ENCODE measurements around the gene SPAG4. TPM values are rescaled to one million over a fixed set of nuclear protein-coding genes. Genes with fewer than 3 reads are reported as not detected.

SPAG4 gene
- total RNA-seq, 1 donor from 2014 or later: 5.0 TPM

DNA sequence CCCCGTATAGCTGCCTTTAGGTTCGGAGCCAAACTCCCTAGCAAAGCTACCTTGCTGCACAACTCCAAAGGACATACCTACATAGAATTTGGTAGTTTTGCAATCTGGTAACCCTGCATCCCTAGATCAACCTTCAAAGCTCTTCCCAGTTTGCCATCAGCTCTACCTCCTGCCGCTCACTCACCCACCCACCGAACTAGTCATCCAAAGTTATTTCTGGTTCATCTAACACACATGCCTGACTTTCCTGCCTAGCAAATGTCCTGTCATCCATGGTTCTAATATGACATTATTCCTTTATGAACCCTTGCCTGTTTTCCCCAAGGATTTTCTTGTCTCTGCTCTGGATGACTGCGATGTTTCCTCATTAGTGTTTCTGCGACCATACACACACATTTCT lies 21.6 kb downstream of the SPAG4 start:
- Mint-ChIP-seq H3K4me3 (ENCODE audit: unreplicated experiment) (peak overlapping the region; percentile 9), H3K27ac (ENCODE audit: unreplicated experiment) (no peak overlapping the region), H3K27me3 (ENCODE audit: unreplicated experiment) (peaks cover 4% of the 10 kb centered on the region), H3K36me3 (ENCODE audit: unreplicated experiment) (no peaks in the 10 kb centered on the region), H3K9me3 (ENCODE audit: unreplicated experiment) (peaks cover 6% of the 10 kb centered on the region), H3K4me1 (ENCODE audit: low read depth, unreplicated experiment) (peaks cover 41% of the 10 kb centered on the region)
- TF ChIP-seq, protein P1, sequence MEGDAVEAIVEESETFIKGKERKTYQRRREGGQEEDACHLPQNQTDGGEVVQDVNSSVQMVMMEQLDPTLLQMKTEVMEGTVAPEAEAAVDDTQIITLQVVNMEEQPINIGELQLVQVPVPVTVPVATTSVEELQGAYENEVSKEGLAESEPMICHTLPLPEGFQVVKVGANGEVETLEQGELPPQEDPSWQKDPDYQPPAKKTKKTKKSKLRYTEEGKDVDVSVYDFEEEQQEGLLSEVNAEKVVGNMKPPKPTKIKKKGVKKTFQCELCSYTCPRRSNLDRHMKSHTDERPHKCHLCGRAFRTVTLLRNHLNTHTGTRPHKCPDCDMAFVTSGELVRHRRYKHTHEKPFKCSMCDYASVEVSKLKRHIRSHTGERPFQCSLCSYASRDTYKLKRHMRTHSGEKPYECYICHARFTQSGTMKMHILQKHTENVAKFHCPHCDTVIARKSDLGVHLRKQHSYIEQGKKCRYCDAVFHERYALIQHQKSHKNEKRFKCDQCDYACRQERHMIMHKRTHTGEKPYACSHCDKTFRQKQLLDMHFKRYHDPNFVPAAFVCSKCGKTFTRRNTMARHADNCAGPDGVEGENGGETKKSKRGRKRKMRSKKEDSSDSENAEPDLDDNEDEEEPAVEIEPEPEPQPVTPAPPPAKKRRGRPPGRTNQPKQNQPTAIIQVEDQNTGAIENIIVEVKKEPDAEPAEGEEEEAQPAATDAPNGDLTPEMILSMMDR (IDR thresholded peaks at IDR 0.05; ENCODE audit: partially characterized antibody, unreplicated experiment): no peak
- DNase-seq: no peak

DNA sequence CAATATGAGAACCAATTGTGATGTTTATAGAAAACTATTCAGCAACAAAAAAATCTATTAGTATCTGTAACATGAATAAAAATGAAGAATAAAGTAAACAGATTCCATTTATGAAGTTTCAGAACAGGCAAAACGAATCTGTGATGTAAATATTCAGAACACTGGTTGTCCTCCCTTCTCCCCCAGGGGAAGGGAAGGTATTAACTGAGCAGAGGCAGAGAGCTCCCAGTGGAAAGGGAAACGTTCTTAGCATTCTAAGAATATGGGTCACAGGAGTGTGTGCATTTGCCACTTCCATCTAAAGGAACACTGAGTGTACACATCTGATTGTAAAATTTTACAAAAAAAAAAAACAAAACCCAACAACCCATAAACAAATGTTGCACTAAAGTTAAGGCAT lies 23.1 kb downstream of the SPAG4 start:
- Mint-ChIP-seq H3K27ac (ENCODE audit: unreplicated experiment) (no peak overlapping the region), H3K9me3 (ENCODE audit: unreplicated experiment) (peaks cover 6% of the 10 kb centered on the region), H3K4me3 (ENCODE audit: unreplicated experiment) (no peak overlapping the region), H3K4me1 (ENCODE audit: low read depth, unreplicated experiment) (peaks cover 51% of the 10 kb centered on the region), H3K36me3 (ENCODE audit: unreplicated experiment) (no peaks in the 10 kb centered on the region), H3K27me3 (ENCODE audit: unreplicated experiment) (peaks cover 7% of the 10 kb centered on the region)
- TF ChIP-seq, protein P1 (IDR thresholded peaks at IDR 0.05; ENCODE audit: partially characterized antibody, unreplicated experiment): no peak
- no peak for DNase-seq

DNA sequence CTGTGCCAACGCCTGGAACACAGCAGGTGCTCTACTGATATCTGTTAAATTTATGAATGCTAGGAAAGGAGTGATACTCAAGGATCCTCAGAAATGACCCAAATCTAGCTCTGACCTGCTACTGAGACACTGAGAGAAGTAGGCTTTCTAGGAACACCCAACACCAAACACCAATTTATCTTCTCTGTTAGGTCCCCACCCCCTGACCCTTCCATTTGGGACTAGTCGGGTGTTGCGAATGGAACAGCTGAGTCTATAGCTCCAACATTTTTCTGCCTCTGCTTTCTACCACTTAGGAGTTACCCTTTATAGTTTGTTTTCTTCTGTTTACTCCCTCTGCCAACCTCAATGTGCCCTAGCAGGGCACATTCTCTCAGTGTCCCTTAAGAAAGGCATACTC lies 25.1 kb downstream of the SPAG4 start:
- DNase-seq: no peak
- TF ChIP-seq, protein P1 (IDR thresholded peaks at IDR 0.05; ENCODE audit: partially characterized antibody, unreplicated experiment): no peak
- peaks cover 3% of the 10 kb centered on the region for H3K9me3 Mint-ChIP-seq (ENCODE audit: unreplicated experiment)
- peaks cover 3% of the 10 kb centered on the region for H3K27me3 Mint-ChIP-seq (ENCODE audit: unreplicated experiment)
- peaks cover 56% of the 10 kb centered on the region for H3K4me1 Mint-ChIP-seq (ENCODE audit: low read depth, unreplicated experiment)
- H3K4me3 Mint-ChIP-seq (ENCODE audit: unreplicated experiment): no peak overlapping the region
- no peaks in the 10 kb centered on the region for H3K36me3 Mint-ChIP-seq (ENCODE audit: unreplicated experiment)
- no peak overlapping the region for H3K27ac Mint-ChIP-seq (ENCODE audit: unreplicated experiment)

DNA sequence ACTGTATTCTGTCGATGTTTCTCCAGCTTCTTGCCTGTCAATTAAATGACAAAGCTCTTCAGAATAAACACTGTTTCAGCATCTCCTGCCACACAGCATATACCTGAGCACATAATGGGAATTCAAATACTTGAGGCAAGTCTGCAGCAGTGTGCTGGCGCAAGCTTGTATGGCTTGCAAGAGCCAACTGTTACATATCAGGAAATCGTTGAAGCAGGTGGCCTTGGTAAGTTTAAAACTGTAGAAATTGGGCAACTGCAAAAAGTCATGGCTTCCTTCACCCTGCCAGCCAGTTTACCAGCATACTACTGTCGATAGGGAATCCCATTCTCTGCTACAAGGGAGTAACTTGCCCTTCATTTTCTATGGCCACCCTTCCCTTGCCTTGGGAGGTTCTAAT lies 26.1 kb downstream of the SPAG4 start:
- no peak for DNase-seq
- Mint-ChIP-seq H3K4me1 (ENCODE audit: low read depth, unreplicated experiment) (peaks cover 52% of the 10 kb centered on the region), H3K36me3 (ENCODE audit: unreplicated experiment) (no peaks in the 10 kb centered on the region), H3K4me3 (ENCODE audit: unreplicated experiment) (no peak overlapping the region), H3K27ac (ENCODE audit: unreplicated experiment) (no peak overlapping the region), H3K27me3 (ENCODE audit: unreplicated experiment) (peaks cover 3% of the 10 kb centered on the region), H3K9me3 (ENCODE audit: unreplicated experiment) (peaks cover 3% of the 10 kb centered on the region)
- TF ChIP-seq, protein P1 (IDR thresholded peaks at IDR 0.05; ENCODE audit: partially characterized antibody, unreplicated experiment): no peak

DNA sequence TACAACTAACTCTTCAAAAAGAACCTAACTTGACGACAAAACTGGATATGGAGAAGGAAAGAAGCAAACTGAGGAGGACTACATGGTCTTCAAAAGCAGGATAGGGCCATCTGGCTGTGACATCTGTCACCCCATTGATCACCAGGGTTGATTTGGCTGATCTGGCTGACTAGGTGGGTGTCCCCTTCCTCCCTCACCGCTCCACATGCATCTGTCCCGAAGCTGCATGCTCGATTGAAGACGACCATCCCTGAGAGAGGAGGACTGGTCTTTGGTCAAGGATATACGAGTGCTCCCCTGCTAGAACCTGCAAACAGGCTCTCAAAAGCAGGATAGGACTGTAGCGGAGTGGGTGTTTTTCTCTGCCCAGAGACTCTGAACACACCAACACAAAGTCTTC lies 27.4 kb downstream of the SPAG4 start:
- Mint-ChIP-seq H3K9me3 (ENCODE audit: unreplicated experiment) (peaks cover 1% of the 10 kb centered on the region), H3K4me3 (ENCODE audit: unreplicated experiment) (peak overlapping the region; percentile 9), H3K4me1 (ENCODE audit: low read depth, unreplicated experiment) (peaks cover 41% of the 10 kb centered on the region), H3K27me3 (ENCODE audit: unreplicated experiment) (peaks cover 3% of the 10 kb centered on the region), H3K36me3 (ENCODE audit: unreplicated experiment) (no peaks in the 10 kb centered on the region), H3K27ac (ENCODE audit: unreplicated experiment) (peak overlapping the region; percentile 34)
- TF ChIP-seq, protein P1 (IDR thresholded peaks at IDR 0.05; ENCODE audit: partially characterized antibody, unreplicated experiment): no peak
- DNase-seq: no peak

Measured in glutamatergic neuron (in vitro differentiated cells).